Right forelimb (tissue), 1 donor: ENCODE results near the gene PRR20E.
"Not testable (repeated sequence)": the region's sequence is repeated elsewhere in the genome, so short reads cannot be mapped to it uniquely, and the experiment has no call there.

Source experiments
- DNase-seq: peaks from one replicate; pipeline ENCODE4 v3.0.0-alpha.2; 2018

PRR20E gene

DNA sequence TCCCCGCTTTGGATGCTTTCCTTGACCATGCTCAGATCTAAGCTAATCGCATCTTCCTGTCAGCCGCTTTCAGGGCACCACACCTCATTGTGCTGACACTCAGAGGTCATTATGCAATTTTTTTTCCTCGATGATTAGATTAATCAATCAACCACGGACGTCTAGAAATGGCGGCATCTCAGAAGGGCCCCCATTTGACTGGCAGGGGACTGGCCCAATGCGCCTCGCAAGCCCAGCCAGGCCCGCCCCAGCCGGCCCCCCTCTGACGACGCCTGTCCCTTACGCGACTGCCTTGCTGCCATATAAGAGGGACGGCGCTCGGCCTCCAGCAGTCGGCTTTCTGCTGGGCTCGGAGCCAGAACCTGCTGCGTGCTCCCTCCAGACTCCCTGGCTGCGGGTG, at the start of gene PRR20E:
Gene PRR20E, plus strand, starts transcription at position 301 of the 400 bp plus-strand sequence. CDS start 387 bp downstream, outside the sequence.
- DNase-seq = not testable (repeated sequence)

GRCh38 chr13:57123681-57124080, 43.3 kb upstream of the PRR20E start:
- peak; percentile 75 for DNase-seq

DNA sequence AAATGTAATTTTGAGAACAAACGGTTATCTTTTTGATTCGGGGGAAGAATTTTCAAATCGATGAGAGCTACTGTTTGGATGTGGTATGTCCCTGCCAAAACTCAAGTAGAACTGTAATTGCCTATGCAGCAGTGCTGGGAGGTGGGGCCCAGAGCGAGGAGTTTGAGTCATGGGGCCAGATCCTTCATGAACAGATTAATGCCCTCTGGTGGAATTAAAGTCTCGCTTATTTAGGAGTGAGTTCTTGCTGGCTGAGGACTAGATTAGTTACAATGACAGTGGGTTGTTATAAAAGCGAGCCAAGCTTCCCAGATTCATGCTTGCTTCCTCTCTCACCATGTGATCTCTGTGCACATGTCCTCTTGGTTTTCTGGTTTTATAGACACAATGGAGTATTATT, 38.1 kb upstream of the PRR20E start:
- no peak for DNase-seq

DNA sequence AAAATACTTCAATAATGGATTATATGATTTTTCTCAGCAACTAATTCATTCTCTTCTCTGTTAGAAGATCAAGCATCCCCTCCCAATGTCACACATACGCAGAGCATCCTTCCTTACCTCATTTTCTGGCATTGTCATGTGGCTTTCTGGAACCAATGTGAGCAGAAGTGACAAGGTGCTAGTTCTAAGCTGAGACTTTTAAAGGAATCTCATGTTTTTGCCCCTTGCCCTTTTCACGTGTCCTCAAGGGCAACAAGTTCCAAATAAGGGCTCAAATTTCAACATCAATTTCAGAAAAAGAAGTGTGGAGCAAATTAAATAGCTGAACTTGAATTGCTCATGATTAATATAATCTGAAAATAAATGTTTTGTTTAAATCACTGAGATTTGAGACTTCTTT, 30.9 kb upstream of the PRR20E start:
- DNase-seq = no peak

DNA sequence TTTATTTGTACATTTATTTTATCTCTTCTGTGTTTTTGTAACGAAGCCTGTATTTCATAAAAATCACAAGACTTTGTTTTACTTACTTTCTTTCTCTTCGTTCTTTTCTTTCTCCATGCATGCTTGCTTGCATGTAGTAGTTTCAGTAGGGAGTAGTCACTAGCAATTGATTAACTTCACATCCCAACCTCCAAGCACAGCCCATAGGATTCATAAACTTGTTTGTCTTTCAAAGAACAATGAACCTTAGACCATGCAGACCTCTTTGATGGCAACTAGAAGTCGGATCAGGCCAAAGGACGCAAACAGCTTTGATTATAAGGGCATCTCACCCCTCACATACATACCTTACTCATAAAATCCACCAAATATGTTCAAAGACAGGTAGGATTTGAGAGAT, 29.4 kb upstream of the PRR20E start:
- DNase-seq = no peak

- DNase-seq = no peak
These were observed 28.0 kb upstream of the PRR20E start for GRCh38 chr13:57138988-57139387.

- DNase-seq = not testable (repeated sequence)
These were observed 27.2 kb upstream of the PRR20E start for GRCh38 chr13:57139781-57140180.

DNA sequence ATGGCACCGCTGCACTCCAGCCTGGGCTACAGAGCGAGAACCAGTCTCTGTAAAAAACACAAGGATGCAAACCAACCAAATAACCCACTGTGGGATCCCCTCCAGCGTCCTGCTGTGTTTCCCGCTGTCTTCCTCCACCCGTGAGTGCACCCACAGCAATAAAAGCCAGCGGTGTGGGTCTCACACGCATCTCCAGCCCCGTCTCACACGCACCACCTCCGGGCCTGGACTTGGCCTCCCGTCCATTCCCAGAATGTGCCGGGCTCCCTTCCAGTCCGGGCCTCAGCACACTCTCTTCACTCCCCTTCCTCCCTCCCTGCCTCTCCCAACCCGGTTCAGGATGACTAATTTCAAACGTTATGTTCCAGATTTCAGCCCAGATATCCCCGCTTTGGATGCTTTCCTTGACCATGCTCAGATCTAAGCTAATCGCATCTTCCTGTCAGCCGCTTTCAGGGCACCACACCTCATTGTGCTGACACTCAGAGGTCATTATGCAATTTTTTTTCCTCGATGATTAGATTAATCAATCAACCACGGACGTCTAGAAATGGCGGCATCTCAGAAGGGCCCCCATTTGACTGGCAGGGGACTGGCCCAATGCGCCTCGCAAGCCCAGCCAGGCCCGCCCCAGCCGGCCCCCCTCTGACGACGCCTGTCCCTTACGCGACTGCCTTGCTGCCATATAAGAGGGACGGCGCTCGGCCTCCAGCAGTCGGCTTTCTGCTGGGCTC, 26.6 kb upstream of the PRR20E start, which contains the start of gene PRR20A:
Gene PRR20A, plus strand, starts transcription at position 684 of the 734 bp plus-strand sequence. CDS start 387 bp downstream, outside the sequence.
- not testable (repeated sequence) for DNase-seq

- not testable (repeated sequence) for DNase-seq
These were observed 19.8 kb upstream of the PRR20E start, which contains the start of gene PRR20B for GRCh38 chr13:57147188-57147587. TSS of gene PRR20B (plus strand) at chr13:57147488. CDS start at chr13:57147875, 387 bp downstream.

- DNase-seq = not testable (repeated sequence)
These were observed 18.9 kb upstream of the PRR20E start for GRCh38 chr13:57148106-57148505.

DNA sequence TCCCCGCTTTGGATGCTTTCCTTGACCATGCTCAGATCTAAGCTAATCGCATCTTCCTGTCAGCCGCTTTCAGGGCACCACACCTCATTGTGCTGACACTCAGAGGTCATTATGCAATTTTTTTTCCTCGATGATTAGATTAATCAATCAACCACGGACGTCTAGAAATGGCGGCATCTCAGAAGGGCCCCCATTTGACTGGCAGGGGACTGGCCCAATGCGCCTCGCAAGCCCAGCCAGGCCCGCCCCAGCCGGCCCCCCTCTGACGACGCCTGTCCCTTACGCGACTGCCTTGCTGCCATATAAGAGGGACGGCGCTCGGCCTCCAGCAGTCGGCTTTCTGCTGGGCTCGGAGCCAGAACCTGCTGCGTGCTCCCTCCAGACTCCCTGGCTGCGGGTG, 13.2 kb upstream of the PRR20E start, which contains the start of gene PRR20C:
Gene PRR20C, plus strand, starts transcription at position 301 of the 400 bp plus-strand sequence. CDS start 387 bp downstream, outside the sequence.
- not testable (repeated sequence) for DNase-seq

DNA sequence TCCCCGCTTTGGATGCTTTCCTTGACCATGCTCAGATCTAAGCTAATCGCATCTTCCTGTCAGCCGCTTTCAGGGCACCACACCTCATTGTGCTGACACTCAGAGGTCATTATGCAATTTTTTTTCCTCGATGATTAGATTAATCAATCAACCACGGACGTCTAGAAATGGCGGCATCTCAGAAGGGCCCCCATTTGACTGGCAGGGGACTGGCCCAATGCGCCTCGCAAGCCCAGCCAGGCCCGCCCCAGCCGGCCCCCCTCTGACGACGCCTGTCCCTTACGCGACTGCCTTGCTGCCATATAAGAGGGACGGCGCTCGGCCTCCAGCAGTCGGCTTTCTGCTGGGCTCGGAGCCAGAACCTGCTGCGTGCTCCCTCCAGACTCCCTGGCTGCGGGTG, 6.7 kb upstream of the PRR20E start, which contains the start of gene PRR20D:
Gene PRR20D, plus strand, starts transcription at position 301 of the 400 bp plus-strand sequence. CDS start 387 bp downstream, outside the sequence.
- not testable (repeated sequence) for DNase-seq

DNA sequence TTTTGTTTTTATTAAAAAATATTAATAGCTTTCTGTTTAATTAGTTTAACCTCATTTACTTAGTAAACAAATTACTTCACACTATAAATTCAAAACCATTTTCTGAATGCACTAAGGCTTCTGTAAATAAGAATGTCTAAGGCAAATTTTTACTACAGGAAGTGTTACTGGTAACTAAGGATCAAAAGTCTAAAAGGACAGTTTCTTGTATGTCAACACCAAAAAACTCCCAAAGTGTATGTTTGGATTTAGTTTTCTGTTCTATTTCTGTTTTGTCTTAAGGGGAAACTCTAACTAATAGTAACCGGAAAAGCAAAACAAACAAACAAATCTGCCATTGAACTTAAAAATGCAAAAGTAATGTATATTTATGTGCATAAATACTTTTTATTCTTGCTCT, 24.7 kb downstream of the PRR20E start:
- no peak for DNase-seq

GRCh38 chr13:57212989-57213388, 46.0 kb downstream of the PRR20E start:
- no peak for DNase-seq
